ENCODE data around the gene ITGAV.

The ITGAV gene

DNA sequence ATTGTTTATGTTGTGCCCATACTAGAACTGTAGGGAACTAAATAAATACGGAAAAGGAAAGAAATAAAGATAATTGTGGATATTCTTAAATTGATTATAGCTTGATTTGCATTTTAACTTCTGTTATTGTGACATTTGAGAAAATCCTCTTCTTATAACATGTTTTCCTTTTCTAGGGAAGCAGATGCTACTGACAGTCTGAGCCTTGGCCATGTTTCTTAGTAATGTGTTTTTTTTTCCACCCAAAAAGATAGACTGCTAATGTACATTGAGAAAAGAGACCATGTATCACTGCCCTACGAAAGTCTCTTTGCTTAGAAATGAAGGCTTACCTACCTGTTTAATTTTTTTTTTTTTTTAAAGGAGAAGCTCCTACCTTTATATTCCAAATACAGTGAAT is 22.2 kb downstream of the ITGAV start:
- no peak for DNase-seq (ENCODE audit: low read depth in 1 of 2, low spot score in 1 of 2)

DNA sequence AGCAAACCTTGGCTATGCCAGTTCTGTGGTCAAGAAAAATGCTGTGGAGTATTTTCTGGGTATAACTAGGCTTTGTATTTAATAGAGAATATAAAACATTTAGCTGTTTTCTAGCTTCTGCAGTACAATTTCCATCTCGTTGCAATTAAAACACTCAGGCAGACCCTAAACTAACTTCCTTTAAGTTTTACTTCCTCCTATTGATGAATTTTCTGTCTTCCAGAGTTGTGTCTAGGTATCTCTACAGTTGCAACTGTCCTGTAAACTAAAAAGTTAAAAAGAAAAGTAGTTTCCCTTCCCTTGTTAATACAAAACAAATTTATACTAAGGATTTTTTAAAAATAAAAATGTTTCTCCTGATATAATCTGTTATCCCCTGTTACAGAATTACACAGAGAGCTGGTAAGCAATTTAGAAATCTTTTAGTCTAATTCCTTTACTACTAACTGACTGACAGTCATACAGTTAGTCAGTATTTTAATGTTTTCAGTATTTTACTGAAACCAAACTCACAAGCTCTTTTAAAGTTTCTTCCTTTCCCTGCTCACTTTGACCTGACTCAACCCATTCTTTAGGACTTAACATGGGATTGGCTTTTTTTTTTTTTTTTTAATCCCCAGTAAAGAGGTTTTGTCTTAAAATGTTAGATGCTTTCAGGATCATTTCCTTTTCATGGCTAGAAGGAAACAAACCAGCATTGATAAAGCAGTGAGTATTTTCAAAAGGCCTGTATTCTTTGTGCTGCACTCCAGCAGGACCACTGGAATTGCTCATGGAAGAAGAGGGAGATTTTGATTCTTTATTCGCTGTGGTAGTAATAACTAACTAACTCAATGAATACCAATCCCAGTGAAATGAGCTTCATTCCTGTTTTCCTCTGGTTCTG is 22.9 kb downstream of the ITGAV start:
- no peak for DNase-seq (ENCODE audit: low read depth in 1 of 2, low spot score in 1 of 2)

DNA sequence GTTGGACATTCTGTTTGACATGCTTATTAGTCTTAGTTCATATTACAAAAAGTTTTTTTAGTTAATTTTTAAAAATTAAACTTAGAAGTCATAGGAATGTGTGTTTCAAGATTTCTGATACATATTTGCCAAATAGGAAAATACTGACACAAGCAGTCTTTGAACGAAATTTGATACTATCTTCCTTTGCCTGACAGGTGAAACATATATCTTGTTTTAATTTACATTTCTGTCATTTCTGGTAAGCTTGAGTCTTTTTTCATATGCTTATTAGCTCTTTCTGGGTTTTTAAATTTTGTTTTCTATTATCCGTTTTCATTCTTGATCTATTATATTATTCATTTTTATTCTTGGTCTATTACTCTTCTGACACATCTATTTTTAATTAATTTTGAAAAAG is 24.5 kb downstream of the ITGAV start:
- DNase-seq (ENCODE audit: low read depth in 1 of 2, low spot score in 1 of 2): no peak

DNA sequence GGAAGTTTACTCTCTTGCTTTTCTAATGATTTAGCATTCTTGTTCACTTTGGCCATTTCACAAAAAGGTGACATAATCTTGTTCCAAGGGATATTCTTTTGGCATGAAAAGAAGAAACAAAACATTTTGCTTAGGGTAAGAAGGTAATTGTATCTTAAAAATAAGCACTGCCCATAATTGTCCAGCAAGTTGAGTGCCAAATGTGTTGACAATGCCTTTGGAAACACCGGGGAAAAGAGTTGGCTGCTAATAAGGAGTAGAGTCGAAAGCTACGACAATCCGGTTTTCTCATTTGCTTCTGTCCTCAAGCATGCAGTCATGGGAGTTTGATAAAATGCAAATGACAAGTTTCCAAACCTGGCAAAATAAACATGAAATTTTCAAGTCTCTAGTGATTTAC is 27.3 kb downstream of the ITGAV start:
- no peak for DNase-seq (ENCODE audit: low read depth in 1 of 2, low spot score in 1 of 2)

DNA sequence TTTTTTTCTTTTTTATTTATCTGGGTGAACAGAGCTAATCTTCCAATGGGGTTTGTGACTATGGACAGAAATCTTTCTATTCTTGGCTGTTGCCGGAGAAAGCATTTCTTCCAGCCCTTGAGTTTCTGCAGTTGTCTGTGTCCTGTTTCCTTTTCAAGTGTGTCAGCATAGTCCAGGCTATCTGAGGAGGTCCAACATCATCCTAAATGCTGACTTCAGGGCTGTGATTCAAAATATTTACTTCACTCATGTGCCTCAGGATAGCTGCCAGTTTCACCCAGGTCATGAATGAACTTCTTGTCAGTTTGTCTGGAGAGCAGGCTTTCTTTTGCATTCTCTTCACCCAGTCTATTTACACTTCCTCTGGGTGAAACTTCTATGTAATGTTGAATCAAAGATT is 27.9 kb downstream of the ITGAV start:
- no peak for DNase-seq (ENCODE audit: low read depth in 1 of 2, low spot score in 1 of 2)

DNA sequence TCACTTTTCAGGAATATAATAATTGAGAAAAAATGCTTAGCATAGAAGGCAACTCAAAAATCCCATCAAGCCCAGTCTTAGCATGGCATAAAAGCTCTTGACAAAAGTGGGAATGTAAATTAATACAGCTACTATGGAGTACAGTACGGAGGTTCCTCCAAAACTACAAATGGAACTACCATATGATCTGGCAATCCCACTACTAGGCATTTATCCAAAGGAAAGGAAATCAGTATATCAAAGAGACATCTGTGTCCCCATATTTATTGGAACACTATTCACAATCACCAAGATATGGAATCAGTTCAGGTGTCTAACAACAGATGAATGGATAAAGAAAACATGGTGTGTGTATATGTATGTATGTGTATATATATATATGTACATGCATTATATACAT is 28.8 kb downstream of the ITGAV start:
- no peak for DNase-seq (ENCODE audit: low read depth in 1 of 2, low spot score in 1 of 2)

DNA sequence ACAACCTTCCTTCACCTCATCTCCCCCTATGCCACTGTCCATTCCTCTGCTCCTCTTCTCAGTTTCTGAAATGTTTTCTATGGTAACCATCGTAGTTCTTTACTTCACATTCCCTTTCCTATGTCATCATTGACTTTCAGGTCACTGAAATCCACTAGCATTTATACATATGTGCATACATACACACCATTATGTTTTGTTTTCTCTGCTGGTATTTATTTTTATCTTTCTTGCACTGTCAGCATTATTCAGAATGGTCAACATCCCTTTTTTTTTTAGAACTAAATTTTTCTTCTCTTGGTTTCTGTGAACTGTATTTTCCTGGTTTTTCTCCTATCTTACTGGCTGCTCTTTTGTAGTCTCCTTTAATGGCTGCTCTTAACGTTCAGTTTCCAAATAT is 33.2 kb downstream of the ITGAV start:
- no peak for DNase-seq (ENCODE audit: low read depth in 1 of 2, low spot score in 1 of 2)

DNA sequence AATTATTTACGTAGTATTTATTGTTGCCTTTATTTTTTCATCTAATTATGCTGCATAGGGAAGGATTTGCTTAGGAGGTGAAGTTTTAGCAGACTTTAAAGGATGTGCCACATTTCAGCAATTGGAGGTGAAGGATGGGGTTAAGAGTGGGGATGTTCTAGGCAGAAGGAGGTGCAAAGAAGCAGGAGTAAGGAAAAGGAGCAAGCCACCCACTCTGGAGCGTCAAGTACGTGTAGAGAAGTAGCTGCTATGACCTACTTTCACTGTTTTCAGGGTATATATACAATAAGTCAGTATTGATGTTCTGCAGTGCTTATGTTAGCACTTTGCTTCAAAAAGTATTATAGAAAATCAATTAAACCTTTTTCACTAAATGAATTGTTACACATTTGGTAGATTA is 34.4 kb downstream of the ITGAV start:
- DNase-seq (ENCODE audit: low read depth in 1 of 2, low spot score in 1 of 2): no peak

DNA sequence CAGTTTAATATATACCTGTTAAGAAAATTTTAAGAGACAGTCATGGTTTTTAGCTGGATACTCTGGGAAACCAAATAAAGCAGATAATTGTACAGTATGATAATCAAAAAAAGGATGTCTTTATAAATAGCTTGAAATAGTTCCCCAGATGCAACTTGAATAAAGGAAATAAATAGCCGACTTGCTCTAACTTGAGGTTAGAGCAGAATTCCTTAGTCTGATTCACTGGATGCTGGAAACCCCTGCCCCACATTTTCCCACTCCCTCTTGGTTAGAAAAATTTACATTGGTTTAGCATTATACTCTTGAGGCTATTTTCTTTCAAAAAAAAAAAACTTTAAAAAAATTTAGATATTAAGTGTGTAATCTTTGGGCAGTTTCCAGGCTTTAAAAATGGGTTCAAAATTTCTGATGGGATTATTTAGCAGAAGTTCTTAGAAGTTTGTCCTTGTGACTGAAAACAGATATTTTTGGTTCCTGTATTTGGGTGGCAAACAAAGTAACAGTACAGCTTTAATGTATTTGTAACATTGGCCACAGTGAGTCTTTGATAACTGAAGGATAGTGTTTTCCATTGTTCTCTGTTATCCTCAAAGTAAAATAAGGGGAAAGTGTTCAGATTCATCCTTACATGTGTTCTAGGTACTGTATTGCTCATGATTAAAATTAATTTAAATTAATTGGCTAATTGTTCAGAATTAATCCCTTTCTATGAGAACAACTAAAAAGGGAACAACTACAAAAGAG is 39.6 kb downstream of the ITGAV start:
- no peak for DNase-seq (ENCODE audit: low read depth in 1 of 2, low spot score in 1 of 2)

DNA sequence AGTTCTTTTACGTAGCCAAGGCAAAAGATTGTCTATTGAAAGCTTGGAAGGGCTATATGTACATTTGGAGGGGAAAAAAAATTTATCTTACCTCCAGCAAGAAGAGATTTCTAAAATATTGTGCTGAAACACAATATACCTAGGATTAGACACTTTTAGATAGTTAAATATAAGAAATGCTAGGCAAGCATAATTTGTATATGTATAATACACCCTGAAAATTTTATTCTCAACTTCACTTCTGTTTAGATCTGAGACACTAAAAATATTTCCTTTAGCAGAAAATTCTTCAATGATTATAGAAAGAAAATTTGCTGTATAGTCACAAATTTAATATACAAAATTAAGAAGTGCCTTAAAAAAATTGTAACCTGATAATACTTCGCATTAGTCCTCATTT is 42.6 kb downstream of the ITGAV start:
- DNase-seq (ENCODE audit: low read depth in 1 of 2, low spot score in 1 of 2): no peak

DNA sequence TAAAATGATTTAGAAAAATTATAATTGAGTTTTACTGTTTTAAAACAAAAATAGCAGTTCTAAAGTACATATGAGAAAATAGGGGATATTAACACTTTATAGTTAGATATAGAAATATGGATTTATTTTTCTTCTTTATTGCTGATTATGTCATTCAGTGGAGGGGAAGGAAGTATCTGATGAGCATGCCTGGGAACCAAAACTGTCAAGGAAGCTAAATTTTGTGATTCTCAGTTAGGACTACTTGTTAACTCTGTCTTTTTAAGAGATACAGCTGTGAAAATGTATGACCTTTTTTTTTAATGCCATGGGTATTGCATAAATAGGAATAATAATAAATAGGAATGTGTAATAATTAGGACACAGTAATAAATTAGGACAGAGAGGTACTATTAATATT is 44.8 kb downstream of the ITGAV start:
- no peak for DNase-seq (ENCODE audit: low read depth in 1 of 2, low spot score in 1 of 2)

DNA sequence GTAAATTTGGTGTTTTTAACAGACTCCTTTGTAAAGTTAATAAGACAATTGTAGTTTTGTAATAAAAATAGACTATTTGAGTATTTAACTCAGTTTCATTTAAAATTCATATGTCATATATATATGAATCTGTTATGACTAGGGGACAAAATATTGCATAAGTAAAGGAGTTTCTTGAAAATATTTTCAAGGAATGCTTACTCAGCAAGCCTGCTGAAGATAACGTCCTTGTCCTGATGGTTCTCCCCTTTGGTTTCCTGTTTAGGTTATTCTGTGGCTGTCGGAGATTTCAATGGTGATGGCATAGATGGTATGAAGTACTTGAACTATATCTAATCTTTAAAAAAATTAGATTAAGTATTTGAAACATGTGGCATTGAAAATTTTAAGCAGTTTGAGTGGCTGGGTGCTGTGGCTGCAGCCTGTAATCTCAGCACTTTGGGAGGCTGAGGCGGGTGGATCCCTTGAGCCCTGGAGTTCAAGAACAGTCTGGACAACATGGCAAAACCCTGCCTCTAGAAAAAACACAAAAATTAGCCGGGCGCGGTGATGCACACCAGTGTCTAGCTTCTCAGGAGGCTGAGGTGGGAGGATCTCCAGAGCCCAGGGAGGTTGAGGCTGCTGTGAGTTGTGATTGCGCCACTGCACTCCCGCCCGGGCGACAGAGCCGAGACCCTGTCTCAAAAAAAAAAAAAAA is 47.1 kb downstream of the ITGAV start:
- no peak for DNase-seq (ENCODE audit: low read depth in 1 of 2, low spot score in 1 of 2)

DNA sequence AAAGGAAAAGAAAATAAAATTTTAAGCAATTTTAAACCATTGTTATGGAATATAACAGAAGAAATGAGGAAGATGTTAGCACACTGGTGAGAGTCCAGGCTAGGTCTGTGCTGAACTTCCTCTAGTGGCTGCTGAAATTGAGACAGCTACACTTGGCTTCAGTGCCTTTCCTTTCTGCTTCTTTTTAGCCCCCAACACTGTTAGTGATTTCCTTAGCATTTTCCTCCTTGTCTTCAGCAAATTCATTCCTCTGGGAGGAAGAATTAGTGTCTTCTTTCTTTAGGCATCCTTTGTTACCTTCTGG is 47.6 kb downstream of the ITGAV start:
- DNase-seq (ENCODE audit: low read depth in 1 of 2, low spot score in 1 of 2): no peak

DNA sequence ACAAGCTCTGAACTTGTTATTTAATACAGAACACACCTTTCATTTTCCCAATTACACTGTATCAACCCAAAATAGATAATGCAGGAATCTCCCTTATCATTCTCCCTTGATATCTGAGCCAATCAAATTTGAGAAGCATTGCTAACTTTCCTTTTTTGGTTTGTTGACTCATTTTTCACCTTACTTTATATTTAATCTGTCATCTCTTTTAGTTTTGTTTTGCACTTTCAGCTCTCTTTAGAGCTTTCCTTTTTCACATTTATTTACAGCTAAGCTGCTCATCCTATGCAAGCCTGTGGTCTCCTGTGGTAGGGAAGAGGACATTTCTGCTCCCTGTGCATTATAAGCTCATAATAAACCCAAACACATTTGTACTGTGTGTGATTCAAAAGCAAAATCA is 50.1 kb downstream of the ITGAV start:
- DNase-seq (ENCODE audit: low read depth in 1 of 2, low spot score in 1 of 2): no peak

DNA sequence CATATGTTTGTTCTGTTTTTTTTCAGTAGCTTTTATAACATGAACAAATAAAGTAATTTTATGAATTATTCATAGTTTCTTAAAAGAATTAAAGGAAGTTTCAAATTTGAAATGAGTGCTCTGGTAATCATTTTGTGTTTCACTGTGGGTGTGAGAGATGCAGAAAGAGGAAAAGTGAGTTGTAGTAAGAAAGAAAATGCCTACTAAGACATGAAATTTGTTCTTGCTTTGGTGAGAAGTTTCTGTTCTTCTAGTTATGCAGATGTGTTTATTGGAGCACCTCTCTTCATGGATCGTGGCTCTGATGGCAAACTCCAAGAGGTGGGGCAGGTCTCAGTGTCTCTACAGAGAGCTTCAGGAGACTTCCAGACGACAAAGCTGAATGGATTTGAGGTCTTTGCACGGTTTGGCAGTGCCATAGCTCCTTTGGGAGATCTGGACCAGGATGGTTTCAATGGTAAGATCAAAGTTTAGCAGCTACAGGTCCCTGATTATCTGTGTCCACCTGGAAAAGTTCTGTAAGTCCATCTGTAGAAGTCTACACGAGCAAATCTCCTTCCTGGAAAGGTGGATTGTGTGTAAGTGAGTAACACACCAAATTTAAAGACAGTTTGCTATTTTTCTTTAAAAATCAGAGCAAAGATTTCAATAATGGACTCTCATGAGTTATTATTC is 51.4 kb downstream of the ITGAV start:
- no peak for DNase-seq (ENCODE audit: low read depth in 1 of 2, low spot score in 1 of 2)

DNA sequence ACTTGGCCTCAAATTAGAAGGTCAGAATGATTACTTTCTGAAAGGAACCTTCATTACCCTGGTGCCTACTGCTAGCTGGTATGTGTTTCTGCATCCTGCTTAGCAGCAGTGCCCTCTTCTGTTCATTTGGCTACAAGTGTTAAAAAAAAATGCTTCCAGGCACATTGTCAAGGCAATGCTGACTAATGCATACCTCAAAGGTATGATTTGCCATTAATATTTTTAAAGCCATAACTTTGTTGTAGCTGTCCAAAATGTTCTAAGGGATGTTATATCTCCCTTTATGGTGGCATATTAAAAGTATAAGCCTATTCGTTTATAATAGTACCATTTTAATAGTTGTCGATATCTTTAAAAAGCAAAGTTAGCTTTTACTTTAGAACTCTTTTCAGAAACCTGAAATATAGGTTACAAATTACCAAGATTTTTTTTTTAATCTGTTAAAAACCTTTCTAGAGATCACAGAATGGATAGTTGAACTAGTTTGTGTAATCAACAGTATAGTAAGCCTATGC is 52.0 kb downstream of the ITGAV start:
- peak in 1 of 2 donors; percentile 23 for DNase-seq (ENCODE audit: low read depth in 1 of 2, low spot score in 1 of 2)

DNA sequence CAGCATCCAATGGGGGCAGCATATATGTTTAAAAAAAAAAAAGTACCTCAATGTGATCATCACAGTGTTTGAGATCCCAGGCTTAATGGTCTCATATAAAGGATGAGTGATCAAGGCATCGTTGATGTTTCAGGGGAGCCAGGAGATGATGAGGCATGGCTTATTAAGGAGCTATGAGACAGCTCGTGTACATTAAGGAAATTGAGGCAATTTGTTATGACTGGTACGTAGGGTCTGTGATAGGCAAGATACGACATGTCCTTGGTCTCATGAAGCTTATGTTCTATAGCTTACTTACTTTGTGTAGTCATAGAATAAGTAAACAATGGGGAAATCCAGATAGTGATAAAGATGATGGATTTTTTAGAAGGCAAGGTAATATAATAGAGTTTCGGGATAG is 54.9 kb downstream of the ITGAV start:
- DNase-seq (ENCODE audit: low read depth in 1 of 2, low spot score in 1 of 2): no peak

DNA sequence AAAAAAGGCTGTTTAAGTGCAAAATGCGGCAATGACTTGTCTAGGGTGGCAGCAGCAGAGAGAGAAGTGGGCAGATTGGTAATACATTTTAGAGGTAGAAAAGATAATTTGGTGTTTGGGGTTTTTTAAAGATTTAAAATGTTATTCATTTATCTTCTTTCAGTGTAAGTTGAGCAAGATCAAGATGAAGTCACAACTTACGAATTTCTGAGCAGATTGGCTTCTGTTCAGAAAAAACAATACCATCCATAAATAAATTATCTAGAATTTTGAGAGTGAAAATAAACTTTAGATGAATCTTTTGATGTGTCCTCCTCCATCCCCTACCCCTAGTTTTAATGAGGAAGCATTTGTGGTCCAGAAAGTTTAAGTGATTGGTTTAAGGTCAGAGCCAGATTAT is 56.1 kb downstream of the ITGAV start:
- DNase-seq (ENCODE audit: low read depth in 1 of 2, low spot score in 1 of 2): no peak

DNA sequence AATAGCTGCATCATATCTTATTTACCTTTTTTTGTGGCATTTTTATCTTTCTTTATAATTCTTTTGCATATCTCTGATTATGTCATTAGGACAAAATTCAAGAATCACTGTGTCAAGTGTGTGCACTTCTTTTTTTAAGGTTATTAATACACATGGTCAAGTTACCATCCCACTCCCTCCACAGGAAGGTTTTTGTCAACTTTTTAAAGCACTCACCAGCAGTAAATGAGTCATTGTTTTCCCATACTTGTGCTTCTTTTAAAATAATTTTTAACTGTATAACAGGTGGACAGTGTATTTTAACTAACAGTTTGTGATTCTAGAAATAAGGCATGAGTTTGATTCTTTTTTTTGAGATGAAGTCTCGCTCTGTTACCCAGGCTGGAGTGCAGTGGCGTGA is 58.3 kb downstream of the ITGAV start:
- no peak for DNase-seq (ENCODE audit: low read depth in 1 of 2, low spot score in 1 of 2)

DNA sequence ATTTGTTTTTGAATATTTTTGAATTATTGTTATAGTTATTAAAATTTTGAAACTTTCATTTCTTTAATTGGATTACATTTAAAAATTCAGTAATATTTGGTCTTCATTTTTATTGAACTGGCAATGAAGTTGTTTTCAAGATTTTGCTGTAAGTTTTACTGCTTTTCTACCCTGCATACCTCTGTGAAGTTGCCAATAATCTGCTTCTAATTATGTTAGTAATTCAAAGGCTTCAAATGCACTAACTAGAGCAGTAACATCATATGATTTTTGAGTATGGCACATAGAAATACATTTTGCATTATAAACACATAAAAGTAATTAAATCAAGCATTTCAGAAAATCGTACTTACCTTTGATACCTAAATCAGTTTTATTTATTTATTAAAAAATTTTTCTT is 63.7 kb downstream of the ITGAV start:
- DNase-seq (ENCODE audit: low read depth in 1 of 2, low spot score in 1 of 2): no peak

DNA sequence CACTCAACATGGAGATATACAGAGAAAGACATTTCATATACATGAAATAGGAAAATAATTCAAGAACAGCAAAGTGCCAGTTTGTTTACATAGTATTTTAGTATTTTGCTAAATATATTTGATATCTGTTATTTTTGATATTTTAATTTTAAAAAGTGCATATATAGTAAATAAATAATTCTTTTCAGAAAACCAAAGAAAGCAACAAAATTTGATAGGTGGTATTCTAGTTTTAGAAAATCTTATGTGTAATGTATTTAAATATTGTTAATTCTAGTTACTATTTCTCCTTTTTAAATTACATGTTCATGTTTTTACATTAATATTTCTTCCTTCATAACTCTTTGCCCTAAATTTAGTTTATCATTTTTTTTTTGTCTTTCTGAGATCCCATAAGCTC is 69.5 kb downstream of the ITGAV start:
- no peak for DNase-seq (ENCODE audit: low read depth in 1 of 2, low spot score in 1 of 2)

Data from activated CD4-positive, alpha-beta T cell treated with anti-CD3 and anti-CD28 coated beads, Interleukin-2, amount 50 U/mL, for 24 hours (primary cell).